Measurements from ENCODE around the gene GLYATL1B. TPM values are rescaled to one million over a fixed set of nuclear protein-coding genes. Genes with fewer than 3 reads are reported as not detected.
"Not testable (repeated sequence)": the region's sequence is repeated elsewhere in the genome, so short reads cannot be mapped to it uniquely, and the experiment has no call there.

Gene GLYATL1B
- total and polyA plus RNA-seq, 11 donors = not detected

DNA sequence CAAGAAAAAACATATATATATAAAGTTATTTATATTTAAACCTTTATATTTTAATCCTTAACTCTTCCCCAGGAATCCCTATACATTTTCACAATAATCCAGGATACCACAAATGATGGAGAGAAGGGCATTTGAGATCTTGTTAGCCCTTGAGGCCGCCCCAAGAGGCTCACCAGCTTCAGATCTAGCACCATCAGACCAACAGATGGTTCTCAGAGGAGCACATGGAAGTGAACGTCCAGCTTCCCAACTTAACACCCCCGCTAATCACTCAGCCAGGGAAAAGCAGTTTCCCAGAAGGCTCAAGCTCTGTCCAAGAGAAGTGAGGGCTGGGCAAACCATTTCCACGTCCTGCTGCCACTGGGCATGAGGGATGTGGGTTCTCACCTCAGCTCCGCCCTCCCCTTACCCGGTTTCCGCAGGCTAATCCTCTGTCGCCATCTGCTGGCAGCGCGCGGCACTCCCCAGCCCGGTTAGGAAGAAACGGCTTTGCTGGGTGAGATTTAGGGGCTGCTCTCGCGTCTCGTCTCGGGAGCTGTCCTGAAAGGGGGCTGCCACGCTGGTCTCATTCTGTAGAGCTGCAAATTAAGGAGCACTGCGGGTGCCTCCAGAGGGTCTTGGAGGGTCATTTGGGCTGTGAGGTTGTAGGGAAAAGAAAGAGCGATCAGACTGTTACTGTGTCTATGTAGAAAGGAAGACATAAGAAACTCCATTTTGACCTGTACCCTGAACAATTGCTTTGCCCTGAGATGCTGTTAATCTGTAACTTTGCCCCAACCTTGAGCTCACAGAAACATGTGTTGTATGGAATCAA lies 49.7 kb downstream of the GLYATL1B start:
- peak in 3 of 4 donors; percentile 93 to 96 (median 93) for ATAC-seq
- Histone ChIP-seq H3K27ac (no peak overlapping the region), H3K4me3 (no peak overlapping the region), H3K36me3 (peaks cover 0 to 52% (median 28%) of the 10 kb centered on the region in 9 donors), H3K4me1 (peaks cover 0 to 7% (median 0%) of the 10 kb centered on the region in 12 donors), H3K9me3 (peaks cover 0 to 10% (median 0%) of the 10 kb centered on the region in 12 donors), H3K27me3 (no peaks in the 10 kb centered on the region)
- DNase-seq = peak; percentile 73 to 91 (median 78)
- no peak for TF ChIP-seq POLR2A (IDR thresholded peaks at IDR 0.05)
- TF ChIP-seq, protein P1, sequence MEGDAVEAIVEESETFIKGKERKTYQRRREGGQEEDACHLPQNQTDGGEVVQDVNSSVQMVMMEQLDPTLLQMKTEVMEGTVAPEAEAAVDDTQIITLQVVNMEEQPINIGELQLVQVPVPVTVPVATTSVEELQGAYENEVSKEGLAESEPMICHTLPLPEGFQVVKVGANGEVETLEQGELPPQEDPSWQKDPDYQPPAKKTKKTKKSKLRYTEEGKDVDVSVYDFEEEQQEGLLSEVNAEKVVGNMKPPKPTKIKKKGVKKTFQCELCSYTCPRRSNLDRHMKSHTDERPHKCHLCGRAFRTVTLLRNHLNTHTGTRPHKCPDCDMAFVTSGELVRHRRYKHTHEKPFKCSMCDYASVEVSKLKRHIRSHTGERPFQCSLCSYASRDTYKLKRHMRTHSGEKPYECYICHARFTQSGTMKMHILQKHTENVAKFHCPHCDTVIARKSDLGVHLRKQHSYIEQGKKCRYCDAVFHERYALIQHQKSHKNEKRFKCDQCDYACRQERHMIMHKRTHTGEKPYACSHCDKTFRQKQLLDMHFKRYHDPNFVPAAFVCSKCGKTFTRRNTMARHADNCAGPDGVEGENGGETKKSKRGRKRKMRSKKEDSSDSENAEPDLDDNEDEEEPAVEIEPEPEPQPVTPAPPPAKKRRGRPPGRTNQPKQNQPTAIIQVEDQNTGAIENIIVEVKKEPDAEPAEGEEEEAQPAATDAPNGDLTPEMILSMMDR (IDR thresholded peaks at IDR 0.05) = peak; percentile 91 to 99 (median 96)
- intact Hi-C loops (cut with DNase I) = loop anchor here in 7 of 10 donors (2.0 to 10.0 kb wide), 8 partner anchors 34 to 481 kb away; no protein-coding TSS in a partner anchor
- WGBS, 4 donors = 12 to 17% (median 13%) methylated on average over 20 of the region's 20 CpGs

DNA sequence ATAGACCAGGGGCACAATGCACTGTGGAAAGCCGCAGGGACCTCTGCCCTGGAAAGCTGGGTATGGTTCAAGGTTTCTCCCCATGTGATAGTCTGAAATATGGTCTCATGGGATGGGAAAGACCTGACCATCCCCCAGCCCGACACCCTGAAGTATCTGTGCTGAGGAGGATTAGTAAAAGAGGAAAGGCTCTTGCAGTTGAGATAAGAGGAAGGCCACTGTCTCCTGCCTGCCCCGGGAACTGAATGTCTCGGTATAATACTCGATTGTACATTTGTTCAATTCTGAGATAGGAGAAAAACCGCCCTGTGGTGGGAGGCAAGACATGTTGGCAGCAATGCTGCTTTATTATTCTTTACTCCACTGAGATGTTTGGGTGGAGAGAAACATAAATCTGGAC lies 50.4 kb downstream of the GLYATL1B start:
- H3K4me3 ChIP-seq, H3K27ac ChIP-seq, ATAC-seq, H3K9me3 ChIP-seq, DNase-seq, H3K27me3 ChIP-seq: not testable (repeated sequence)
- Histone ChIP-seq H3K36me3 (peaks cover 0 to 52% (median 23%) of the 10 kb centered on the region in 9 donors), H3K4me1 (peaks cover 0 to 13% (median 0%) of the 10 kb centered on the region in 12 donors)
- intact Hi-C loops (cut with DNase I) = loop anchor here in 7 of 10 donors (2.0 to 10.0 kb wide), 7 partner anchors 34 to 482 kb away; no protein-coding TSS in a partner anchor
- WGBS, 4 donors = 63 to 74% (median 71%) methylated on average over 6 of the region's 6 CpGs

- whole genome bisulfite sequencing, 4 donors = 92 to 97% (median 95%) methylated on average over 17 of the region's 17 CpGs
- Histone ChIP-seq H3K4me1 (peaks cover 0 to 19% (median 0%) of the 10 kb centered on the region in 12 donors), H3K36me3 (peaks cover 0 to 45% (median 17%) of the 10 kb centered on the region in 9 donors), H3K27ac (no peak overlapping the region), H3K27me3 (no peaks in the 10 kb centered on the region), H3K4me3 (no peak overlapping the region), H3K9me3 (peaks cover 0 to under 1% (median 0%) of the 10 kb centered on the region in 12 donors)
- no peak for DNase-seq
- no peak for ATAC-seq
- TF ChIP-seq, protein P1 (IDR thresholded peaks at IDR 0.05) = no peak
- TF ChIP-seq POLR2A (IDR thresholded peaks at IDR 0.05) = no peak
- intact Hi-C loops (cut with DNase I) = loop anchor here in 7 of 10 donors (2.0 to 10.0 kb wide), 7 partner anchors 35 to 482 kb away; no protein-coding TSS in a partner anchor
These were observed 51.1 kb downstream of the GLYATL1B start for GRCh38 chr11:59137190-59137589.

DNA sequence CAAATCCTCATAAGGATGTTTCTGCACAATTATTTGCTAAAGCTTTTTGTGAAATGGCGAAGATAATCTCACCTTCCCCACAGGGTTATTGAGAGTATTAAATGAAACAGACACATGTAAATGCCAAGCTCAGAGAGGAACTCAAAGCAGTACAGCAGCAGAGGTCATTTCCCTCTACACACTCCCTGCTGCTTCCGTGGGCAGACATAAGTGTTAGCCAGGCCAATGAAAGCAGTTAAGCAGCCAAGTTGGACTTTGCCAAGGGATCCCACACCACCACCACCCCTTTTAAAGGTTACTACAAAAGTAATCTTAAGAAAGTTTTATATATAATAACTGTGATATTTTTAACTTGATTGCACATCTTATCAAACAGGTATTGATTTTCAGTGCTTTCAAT lies 52.5 kb downstream of the GLYATL1B start:
- ATAC-seq = no peak

More for the DNA sequence above, 52.5 kb downstream of the GLYATL1B start:
- H3K4me3 ChIP-seq = no peak overlapping the region
- no peak for DNase-seq
- intact Hi-C loops (cut with DNase I) = loop anchor here in 7 of 10 donors (5.0 to 10.0 kb wide), 6 partner anchors 36 to 484 kb away; no protein-coding TSS in a partner anchor
- H3K27me3 ChIP-seq = no peaks in the 10 kb centered on the region
- no peaks in the 10 kb centered on the region for H3K9me3 ChIP-seq
- WGBS, 4 donors = 50 to 62% (median 60%) methylated on average over 2 of the region's 2 CpGs
- TF ChIP-seq, protein P1 (IDR thresholded peaks at IDR 0.05) = no peak
- TF ChIP-seq POLR2A (IDR thresholded peaks at IDR 0.05) = no peak
- peaks cover 0 to 32% (median 6%) of the 10 kb centered on the region in 9 donors for H3K36me3 ChIP-seq
- H3K27ac ChIP-seq = no peak overlapping the region
- peaks cover 0 to 27% (median 4%) of the 10 kb centered on the region in 12 donors for H3K4me1 ChIP-seq

All from heart left ventricle (tissue), 16 donors.